T1000 (cell line): ENCODE results near the gene TUBD1.
"Not testable (repeated sequence)": the region's sequence is repeated elsewhere in the genome, so short reads cannot be mapped to it uniquely, and the experiment has no call there.

Source experiments
- DNase-seq: peaks from one replicate; lab custom pipeline; 2025; ENCODE audit warnings: mixed read lengths; lab: John Stamatoyannopoulos, UW

Gene TUBD1, protein sequence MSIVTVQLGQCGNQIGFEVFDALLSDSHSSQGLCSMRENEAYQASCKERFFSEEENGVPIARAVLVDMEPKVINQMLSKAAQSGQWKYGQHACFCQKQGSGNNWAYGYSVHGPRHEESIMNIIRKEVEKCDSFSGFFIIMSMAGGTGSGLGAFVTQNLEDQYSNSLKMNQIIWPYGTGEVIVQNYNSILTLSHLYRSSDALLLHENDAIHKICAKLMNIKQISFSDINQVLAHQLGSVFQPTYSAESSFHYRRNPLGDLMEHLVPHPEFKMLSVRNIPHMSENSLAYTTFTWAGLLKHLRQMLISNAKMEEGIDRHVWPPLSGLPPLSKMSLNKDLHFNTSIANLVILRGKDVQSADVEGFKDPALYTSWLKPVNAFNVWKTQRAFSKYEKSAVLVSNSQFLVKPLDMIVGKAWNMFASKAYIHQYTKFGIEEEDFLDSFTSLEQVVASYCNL

DNA sequence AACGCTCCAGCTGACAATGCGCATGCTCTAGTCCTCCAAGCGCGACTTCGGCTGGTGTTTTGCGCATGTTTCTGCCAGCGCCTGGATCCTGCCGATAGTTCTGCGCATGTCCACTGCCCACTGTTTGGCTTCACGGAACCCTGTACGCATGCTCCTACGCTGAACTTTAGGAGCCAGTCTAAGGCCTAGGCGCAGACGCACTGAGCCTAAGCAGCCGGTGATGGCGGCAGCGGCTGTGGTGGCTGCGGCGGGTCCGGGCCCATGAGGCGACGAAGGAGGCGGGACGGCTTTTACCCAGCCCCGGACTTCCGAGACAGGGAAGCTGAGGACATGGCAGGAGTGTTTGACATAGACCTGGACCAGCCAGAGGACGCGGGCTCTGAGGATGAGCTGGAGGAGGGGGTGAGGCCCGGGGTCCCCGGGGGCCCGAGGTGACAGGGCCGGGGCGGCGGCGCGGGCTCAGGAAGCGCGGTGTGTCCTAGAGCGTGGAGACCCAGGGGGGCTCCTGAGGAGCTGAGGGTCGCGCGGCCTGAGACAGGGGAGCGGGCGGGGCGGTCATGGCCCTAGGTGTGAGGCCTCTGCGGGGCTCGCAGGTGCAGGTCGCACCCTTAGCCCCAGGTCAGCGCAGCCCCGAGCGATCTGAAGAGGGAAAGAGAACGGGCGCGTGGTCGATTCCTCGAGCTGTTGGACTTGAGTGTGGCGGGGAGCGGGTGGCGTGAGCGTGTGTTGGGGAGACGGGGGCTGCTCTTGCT, at the start of gene TUBD1, which contains the start of gene RPS6KB1:
TSS of gene TUBD1 (minus strand) at position 20 of the 752 bp plus-strand sequence. CDS start 1,941 bp downstream, outside the sequence.
TSS of gene RPS6KB1 (plus strand) at position 198 of the 752 bp plus-strand sequence. CDS start at position 262, 64 bp downstream.
- DNase-seq: peak; percentile 99

DNA sequence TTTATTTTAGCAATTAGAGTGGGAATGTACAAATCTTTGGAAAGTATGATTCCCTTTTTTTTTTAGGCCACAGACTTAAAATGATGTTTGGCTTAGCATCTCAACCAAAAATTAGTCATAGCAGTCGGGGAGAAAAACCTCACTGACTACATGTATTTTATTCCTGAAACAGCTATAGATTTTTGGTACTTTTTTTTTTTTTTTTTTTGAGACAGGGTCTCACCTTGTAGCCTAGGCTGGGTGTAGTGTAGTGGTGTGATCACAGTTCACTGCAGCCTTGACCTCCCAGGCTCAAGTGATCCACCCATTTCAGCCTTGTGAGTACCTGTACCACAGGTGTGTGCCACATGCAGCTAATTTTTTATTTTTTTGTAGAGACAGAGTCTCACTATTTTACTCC, 48.4 kb upstream of the TUBD1 start:
- no peak for DNase-seq

DNA sequence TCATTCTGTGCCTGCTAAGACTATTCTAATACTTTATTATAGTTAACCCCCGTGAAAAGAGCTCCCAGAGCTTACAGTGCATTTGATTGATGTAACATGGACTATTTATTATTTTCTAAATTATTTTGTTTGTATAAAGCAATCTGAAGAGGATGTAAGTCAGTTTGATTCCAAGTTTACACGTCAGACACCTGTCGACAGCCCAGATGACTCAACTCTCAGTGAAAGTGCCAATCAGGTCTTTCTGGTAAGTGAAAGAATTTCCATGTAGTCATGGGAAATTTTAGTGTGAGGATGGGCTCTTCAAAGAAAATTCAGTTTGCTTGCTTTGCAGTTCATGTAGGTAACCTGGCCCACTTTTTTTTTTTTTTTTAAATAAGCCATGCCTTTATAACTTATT, 48.0 kb upstream of the TUBD1 start:
- DNase-seq: not testable (repeated sequence)

DNA sequence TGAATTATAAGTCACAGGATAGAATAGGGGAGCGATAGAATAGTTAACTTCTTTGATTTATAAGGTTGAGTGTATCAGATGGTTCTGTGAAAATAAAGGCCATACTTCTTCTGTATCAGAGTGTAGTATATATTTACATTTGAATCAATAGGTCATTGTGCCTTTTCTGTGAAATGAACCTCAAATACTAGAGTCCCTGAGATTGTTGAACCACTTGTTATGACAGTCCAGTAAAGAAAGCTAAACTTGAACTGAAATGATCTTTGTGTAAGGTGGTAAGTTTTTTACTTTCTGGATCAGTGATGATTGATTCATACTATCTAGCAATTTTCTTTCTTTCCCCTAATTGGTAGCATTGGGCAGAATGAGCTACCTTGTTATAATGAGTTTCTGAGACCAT, 40.6 kb upstream of the TUBD1 start:
- DNase-seq: not testable (repeated sequence)

DNA sequence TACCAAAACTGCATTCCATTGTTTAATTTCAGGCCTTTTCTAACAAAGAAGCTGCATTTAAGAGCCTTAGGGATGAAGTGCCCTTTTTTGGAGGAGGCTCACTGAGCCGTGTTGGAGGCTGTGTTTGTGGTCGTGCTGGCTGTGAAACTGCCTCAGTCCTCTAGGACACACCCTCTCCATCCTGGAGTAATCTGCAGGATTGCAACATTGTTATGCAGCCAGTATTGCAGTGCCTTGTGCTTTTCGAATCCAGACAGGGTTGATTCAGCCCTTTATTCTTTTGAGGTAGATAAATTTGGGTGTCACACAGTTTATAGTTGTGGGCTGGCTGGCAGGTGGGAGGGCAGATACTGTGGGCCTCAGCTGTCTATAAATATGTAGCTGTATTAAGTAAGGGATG, 38.0 kb upstream of the TUBD1 start:
- DNase-seq: not testable (repeated sequence)

DNA sequence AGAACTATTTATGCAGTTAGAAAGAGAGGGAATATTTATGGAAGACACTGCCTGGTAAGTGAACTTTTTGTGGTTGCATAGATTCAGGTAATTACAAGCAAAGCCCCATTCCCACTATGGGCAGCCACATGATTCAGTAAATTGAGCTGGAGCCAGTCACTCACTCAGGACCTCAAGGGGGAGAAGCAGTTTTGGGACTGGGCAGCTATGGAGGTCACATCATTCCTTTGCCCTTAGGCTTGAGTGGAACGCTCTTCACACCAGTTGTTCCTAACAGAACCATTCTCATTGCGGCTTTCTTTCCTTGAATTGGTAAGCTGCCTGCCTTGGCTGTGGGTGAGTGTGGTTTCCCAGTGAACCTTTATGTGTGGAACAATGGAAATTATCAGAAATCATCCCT, 37.4 kb upstream of the TUBD1 start:
- DNase-seq: not testable (repeated sequence)

DNA sequence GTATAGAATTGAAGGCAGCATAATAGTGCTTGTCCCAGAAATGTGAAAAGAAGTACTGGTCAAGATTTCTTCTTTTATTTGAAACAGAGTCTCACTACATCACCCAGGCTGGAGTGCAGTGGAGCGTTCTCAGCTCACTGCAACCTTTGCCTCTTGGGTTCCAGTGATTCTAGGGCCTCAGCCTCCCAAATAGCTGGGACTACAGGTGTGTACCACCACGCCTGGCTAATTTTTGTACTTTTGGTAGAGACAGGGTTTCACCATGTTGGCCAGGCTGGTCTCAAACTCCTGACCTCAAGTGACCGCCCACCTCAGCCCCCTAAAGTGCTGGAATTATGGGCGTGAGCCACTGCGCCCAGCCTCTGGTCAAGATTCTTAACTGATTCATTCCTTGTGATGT, 27.9 kb upstream of the TUBD1 start:
- not testable (repeated sequence) for DNase-seq

DNA sequence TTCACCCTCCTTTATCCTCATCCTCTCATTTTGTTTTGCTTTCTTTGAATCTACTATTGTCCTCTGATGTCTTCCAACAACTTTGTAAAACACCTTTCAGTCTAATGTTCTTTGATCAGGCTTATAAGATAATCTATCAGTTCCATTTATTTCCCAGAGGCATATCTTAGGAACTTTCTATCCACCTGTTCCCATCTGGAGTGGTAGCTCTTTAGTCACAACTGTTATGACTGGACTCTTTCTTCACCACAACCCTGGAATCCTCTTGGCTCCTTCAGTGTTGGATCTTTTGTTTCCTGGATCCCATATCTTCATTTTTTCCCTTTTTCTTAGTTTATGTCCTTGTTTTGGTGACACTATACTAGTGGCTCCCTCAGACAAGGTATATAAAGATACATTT, 23.7 kb upstream of the TUBD1 start:
- no peak for DNase-seq

DNA sequence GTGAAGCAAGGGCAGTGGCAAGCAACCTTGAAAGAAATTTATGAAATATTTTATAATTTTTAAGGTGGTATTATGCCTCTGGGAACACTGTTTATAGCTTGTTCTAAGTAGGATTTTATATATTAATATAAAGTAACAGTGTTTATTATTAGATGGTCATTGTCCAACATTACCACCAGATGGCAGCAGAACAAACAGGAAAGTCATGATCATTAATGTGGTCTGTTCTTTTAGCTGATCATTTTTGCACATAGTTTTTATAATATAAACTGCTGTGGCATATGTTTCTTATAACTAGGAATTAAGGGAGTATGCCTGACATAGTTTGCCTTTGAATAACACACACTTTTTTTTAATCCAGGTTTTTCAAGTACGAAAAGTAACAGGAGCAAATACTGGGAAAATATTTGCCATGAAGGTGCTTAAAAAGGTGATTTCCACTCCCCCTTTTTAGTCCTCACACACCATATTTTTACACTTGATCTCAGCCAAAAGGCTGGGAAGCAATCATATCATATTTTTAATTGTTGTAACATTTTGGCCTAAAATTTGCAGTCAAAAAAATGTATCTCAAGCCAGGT, 21.6 kb upstream of the TUBD1 start:
- no peak for DNase-seq

DNA sequence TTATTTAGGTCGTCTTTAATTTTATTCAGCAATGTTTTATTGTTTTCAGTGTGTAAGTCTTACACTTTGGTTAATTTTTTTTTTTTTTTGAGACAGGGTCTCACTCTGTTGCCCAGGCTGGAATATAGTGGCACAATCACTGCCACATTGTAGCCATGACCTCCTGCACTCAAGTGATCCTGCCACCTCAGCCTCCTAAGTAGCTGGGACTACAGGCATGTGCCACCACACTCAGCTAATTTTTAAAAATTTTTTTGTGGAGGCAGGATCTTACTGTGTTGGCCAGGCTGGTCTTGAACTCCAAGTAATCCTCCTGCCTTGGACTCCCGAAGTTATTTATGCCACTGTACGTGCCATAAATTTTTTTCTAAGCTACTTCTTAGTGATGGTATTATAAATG, 14.7 kb upstream of the TUBD1 start:
- no peak for DNase-seq

DNA sequence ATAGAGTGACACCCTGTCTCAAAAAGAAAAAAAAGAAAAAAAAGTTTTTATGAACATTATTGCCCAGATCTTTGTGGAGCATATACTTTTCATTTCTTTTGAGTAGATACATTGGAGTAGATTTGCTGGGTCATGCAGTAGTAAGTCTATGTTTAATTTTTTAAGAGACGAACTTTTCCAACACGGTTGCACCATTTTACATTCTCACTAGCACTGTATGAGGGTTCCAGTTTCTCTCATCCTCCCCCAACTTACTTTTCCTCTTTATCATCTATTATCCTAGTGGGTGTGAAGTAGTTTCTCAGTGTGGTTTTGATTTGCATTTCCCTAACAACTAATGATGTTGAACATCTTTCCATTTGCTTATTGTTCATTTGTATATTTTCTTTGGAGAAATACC, 10.7 kb upstream of the TUBD1 start:
- DNase-seq: no peak

DNA sequence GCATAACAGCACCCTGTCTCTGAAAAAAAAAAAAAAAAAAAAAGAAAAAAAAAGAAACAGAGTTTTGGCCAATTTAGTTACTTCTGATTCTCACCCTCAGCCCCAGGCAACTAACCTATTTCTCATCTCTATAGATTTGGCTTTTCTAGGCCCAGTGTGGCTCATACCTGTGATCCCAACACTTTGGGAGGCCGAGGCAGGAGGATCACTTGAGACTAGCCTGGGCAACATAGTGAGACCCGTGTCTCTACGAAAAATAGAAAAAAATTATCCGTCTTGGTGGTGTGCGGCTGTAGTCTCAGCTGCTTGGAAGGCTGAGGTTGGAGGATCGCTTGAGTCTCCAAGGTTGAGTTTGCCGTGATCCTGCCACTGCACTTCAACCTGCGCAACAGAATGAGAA, 8.9 kb upstream of the TUBD1 start:
- DNase-seq: no peak

DNA sequence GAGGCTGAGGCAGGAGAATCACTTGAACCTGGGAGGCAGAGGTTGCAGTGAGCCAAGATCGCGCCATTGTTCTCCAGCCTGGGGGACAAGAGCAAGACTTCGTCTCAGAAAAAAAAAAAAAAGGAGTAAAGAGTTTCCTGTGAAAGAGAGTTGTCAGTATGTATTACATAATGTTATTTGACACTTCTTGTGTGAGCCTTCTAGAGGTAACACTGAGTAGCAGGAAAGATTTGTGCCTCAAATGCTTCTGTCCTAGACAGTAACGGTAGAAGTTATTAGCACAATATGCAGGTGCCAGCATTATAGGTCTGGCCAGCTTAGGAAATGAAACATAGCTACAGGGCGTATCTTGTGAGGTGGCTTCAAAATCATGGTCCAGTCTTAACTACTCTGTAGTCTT, 6.4 kb upstream of the TUBD1 start:
- no peak for DNase-seq

DNA sequence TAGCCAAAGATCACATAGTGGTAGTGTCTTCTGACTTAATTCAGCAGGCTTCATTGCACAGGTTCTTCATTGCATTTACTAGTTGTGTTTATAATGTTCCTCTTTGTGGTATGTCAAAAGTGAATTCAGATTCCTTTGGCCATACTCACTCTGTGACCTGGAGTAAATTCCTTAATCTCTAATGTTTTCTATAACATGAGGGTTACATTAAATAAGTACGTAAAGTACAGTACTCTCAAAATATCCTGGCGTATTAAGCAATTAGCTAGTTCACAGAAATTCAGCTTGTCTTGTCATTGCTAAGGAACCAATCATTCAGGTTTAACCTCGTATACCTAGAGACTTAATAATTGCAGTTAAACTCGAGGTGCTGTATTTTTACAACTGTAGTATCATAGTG, 4.3 kb upstream of the TUBD1 start:
- DNase-seq: no peak

DNA sequence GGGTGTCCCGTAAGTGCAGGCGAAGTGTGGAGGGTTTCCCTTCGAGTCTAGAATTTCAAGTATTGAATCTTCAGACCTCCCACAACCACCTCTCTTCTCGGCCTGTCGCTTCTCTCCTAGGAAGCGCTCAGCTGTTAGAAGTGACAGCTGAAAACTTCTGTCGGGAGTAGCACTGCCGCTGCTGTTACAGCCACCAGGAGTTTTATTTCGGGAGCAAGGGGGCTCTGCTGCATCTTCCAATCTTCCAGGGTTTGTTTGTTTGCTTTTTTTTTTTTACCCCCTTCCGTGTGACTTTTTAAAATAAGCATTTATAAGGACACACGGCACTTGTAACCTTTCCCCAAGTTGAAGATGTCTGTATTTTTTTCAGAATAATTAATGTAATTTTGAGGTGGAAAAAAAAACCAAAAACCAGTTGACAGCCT, 945 bp upstream of the TUBD1 start:
- DNase-seq: no peak

DNA sequence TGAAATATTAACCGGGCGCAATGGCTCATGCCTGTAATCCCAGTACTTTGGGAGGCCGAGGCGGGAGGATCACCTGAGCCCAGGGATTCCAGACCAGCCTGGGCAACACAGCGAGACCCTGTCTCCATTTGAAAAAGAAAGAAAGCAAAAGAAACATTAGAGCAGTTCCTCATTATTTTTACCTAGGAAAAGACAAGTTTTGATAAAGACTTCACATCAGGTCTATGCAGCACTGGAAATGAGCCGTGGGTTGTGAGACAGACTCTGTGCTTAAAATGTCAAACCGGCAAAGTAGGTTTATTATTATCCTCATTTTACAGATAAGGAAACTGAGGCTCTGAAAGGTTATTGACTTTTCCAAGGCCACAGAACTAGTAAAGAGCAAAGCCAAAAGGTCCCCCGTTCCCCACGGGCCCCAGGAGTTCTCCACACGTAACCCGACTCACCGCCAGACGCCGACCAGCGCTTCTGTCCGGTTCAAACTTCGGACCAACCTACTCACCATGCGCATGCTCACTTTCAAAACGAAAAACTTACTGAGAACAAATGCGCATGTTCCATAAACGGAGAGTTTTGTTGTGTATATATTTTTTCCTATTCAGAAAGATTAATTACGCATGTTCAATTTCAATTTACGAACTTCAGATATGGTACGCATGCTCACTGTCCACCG, 356 bp downstream of the TUBD1 start:
- DNase-seq: no peak

DNA sequence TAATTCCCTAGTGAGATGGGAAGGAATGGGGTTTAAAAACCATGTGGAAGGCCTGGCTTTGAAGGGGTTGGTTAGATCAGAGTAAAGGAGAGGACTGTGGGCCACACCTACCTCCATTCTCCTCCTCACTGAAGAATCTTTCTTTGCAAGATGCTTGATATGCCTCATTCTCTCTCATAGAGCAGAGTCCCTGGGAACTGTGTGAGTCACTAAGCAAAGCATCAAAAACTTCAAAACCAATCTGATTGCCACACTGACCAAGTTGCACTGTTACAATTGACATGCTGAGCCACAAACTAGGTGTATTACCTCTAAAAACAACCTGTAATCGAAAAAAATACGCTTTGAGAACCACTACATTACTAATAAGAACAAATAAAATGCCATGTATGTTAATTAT, 2.0 kb downstream of the TUBD1 start:
- DNase-seq: no peak

DNA sequence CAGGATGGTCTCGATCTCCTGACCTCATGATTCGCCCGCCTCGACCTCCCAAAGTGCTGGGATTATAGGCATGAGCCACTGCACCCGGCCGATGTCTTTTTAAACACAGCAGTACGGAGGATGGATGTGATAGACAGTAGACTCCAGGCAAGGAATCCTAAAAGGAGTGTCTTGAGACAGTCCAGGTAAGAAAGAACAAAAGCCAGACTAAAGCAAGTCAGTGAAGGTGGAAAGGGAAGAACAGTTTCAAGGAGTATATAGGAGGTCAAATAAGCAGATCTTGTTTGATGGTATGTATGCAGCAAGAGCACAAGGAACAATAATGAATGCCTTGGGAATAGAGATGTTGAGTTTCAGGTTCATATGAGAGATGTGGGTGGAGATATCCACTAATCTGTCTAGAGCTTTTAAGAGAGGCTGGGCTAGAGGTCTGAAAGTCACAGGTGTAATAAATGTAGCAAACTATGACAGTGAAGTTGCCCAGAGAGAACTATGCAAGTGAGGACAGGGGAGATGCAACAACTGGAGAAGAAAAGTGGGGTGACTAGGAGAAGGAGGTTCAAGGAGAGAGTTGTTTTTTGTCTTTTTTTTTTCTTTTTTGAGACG, 4.5 kb downstream of the TUBD1 start:
- no peak for DNase-seq

DNA sequence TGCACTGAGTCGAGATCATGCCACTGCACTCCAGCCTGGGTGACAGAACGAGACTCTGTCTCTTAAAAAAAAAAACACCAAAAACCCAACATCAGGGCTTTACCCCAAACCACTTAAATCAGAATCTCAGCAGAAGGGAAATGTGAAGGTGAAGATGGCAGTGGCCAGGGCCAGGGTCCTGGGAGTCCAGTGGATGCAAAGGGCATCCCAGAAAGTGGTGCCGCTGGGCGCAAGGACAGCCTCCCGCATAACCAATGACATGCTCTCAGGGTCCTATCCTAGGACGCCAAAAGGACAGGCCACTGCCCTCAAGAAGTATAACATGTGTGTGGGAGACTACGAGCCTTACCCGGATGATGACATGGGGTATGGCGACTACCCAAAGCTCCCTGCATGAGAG, 7.9 kb downstream of the TUBD1 start:
- DNase-seq: no peak

DNA sequence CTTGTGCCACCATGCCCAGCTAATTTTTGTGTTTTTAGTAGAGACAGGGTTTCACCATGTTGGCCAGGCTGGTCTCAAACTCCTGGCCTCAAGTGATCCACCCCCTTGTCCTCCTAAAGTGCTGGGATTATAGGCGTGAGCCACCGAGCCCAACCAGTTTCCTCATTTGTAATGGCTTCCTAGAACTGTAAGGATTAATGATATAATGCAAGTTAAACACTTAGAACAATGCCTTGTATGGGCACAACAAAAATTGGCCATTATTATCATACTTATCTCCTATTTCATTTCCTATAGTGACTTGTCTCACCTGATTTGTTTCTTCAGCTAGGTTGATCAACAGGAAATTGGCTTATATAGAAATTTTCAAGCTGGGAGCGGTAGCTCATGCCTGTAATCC, 14.1 kb downstream of the TUBD1 start:
- no peak for DNase-seq

DNA sequence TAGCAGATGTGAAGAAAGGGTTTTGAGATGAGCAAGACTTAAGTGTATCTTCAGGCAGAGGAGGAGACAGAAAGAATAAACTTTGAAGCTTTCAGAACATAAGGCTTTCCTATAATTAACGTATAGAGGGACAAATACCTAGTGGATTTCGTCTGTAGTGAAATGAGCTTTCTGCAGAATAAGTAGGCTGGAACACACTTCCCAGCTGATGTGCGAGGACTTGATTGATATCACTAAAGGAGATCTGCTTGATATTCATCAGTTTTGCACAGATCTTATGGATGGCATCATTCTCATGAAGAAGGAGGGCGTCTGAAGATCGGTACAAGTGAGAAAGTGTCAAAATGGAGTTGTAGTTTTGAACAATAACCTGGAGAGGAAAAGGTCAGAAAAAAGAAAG, 14.8 kb downstream of the TUBD1 start:
- no peak for DNase-seq

DNA sequence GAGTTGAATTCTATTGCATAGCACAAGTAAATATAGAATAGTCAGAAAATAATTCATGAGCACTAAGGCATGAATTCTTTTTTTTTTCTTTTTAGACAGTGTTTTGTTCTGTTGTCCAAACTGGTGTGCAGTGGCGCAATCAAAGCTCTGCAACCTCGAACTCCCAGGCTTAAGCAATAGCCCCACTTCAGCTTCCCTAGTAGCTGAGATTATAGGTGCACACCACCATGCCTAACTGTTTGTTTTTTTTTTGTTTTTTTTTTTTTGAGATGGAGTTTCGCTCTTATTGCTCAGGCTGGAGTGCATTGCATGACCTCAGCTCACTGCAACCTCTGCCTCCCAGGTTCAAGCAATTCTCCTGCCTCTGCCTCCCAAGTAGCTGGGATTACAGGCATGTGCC, 16.6 kb downstream of the TUBD1 start:
- no peak for DNase-seq
